ENCODE measurements around the gene NINJ2.
A peak's percentile ranks its signal among the peaks of the same experiment; 100 is the strongest.
"Not testable (repeated sequence)": the region's sequence is repeated elsewhere in the genome, so short reads cannot be mapped to it uniquely, and the experiment has no call there.

Gene NINJ2

DNA sequence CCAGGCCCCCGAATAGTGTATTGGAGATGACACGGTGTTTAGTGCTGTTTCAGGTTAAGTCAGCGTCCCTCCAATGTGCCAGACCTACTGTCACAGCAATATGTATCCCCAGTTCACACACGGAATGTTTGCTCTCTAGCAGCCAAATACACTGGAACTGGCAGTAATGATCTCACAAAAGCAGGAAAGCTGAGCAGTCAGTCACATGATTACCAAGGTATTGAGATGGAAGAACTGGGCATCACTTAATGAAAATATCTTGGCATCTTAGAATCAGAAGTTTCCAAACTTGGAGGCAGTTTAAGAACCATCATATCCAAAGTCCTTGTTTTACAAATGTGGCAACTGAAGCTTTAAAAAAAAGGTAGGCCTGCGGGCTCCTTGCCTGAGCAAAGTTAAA lies 23.3 kb downstream of the NINJ2 start:
- no peak for DNase-seq

DNA sequence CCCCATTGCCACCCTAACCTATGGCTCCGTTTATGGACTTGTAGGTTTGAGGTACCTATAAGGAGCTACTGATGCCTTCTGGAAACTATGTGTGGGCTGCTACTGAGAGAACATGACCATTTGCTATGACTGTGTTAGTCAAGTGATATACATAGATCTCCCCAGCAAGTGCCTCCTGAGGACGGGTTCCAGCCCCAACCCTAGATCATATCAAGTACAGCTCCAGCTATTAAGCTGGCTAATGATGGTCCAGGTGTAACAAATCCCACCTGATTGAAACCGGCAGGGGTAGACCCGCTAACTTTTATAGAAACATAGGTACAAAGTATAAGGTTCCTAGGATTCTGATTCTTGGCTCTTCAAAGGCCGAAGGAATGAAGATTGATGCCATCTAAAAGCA lies 23.7 kb downstream of the NINJ2 start:
- DNase-seq: no peak

DNA sequence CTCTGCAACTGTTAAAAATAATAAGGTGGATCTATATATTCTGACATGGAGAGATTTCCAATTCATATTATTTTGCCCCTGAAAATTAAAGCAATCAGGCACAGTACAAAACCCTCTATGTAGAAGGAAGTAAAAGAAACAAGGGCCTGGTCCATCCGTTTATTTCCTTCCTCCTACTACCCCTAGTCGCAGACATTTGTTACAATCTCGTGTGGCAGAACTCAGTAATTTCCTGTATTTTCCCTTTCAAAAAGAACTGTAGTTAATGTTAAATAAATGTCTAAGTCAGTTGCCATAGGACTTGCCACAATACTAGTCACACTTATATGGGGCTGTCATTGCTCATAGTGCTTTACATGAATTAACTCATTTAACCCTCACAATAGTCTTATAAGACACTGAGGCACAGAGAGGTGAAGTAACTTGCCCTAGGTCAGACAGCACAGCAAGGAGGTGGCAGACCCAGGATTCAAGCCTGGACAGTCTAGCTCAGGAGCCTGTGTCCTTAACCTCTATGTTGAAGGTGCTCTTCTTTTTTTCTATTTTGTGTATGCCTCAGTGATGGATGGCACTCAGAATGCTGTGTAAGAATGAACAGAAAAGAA lies 24.2 kb downstream of the NINJ2 start:
- peak; percentile 38 for DNase-seq

DNA sequence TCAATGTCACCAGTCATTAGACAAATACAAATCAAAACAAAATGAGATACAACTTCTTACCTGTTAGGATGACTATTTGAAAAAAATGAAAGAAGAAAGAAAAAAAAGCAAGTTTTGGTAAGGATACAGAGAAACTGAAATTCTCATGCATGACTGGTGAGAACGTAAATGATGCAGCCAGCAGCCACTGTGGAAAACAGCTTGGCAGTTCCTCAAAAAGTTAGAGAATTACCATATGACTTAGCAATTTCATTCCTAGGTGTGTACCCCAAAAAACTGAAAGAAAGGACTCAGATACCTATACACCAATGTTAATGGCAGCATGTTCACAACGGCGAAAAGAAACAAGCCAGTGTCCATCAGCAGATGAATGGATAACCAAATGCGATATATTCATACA lies 26.6 kb downstream of the NINJ2 start:
- no peak for DNase-seq

DNA sequence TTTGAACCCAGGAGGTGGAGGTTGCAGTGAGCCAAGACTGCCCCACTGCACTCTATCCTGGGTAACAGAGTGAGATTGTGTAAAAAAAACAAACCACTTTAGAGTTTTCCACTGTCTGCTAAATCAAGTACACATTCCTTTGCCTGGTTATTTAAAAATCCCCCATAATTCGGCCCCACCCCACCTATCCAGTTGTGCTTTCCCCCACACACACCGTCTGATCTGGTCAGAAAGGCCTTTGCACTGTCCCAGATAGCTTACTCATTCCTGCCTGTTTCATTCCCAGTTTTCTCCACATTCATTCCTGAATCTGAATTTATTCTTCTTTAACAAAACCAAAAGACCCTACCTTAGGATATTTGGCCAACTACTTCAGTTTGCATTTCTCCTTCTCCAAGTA lies 29.5 kb downstream of the NINJ2 start:
- no peak for DNase-seq

DNA sequence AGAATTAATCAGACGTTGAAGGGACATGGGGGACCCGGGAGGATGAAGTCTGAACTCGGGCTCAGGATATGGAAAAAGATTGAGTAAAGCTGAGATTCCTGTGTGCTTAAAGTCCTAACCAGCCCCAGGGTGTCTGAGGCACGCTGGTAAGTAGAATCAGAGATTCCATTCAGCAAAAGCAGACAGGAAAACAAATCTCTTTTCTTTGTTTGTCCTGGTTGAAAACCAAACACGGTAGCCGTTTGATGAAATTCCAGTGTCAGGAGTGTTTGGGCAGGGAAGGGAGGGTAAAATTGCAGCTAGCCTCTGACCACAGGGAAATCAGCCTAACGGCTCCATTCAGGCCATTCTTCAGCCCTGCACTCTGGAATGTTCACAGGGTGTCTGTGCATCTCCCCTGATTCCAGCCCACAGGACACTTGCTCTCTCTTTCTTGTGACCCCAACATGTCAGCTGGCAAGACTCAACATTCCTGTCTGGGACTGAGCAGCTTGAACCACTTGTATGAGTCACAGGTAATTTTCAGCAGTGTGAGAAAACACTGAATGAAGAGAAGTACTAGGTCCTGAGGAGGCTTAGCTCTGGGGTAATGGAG lies 31.0 kb downstream of the NINJ2 start:
- no peak for DNase-seq

DNA sequence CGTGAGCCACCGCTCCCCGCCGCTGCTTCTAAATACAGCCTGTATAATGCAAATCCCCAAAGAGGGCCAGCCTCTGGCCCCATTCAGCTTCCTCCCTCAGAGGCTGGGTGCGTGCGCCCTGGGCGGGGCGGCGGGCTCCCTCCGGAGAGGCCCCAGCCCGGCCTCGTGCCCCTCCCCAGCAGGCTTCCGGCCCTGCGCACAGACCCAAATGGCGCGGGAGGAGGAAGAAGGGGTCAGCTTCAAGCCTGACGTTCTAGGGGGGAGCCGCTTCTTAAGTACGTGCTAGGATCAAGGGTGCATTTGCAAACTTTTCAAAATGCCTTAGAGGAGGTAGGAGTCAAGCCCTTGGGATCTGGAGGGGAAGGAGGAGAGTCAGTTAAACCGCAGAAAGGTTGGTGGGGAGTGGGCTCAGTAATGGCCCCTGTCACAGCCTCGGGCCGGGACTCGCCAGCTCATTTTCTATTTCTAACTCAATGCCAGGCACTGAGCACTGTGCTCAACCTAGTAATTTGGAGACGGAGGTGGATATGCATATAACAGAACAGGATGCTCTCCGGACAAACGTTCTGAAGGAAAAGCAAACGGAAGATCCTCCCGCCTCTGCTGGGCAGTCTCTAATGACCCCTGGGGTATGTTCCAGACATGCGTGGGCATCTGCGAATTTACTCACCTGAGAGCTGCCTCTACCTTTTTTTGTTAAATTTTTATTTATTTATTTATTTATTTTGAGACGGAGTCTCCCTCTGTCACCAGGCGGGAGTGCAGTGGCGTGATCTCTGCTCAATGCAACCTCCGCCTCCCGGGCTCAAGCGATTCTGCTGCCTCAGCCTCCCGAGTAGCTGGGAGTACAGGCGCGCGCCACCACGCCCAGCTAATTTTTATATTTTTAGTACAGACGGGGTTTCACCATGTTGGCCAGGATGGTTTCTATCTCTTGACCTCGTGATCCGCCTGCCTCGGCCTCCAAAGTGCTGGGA lies 32.3 kb downstream of the NINJ2 start:
- DNase-seq: peak; percentile 75

DNA sequence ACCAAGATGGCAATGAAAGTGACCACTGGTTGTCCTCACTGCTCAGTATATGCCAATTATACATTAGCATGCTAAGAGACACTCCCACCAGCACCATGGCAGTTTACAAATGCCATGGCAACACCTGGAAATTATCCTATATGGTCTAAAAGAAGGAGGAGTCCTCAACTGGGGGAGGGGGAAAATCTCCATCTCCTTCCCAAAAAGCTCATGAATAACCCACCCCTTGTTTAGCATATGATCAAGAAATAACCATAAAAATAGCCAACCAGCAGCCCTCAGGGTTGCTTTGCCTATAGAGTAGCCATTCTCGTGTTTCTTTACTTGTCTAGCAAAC lies 34.5 kb downstream of the NINJ2 start:
- DNase-seq: not testable (repeated sequence)

DNA sequence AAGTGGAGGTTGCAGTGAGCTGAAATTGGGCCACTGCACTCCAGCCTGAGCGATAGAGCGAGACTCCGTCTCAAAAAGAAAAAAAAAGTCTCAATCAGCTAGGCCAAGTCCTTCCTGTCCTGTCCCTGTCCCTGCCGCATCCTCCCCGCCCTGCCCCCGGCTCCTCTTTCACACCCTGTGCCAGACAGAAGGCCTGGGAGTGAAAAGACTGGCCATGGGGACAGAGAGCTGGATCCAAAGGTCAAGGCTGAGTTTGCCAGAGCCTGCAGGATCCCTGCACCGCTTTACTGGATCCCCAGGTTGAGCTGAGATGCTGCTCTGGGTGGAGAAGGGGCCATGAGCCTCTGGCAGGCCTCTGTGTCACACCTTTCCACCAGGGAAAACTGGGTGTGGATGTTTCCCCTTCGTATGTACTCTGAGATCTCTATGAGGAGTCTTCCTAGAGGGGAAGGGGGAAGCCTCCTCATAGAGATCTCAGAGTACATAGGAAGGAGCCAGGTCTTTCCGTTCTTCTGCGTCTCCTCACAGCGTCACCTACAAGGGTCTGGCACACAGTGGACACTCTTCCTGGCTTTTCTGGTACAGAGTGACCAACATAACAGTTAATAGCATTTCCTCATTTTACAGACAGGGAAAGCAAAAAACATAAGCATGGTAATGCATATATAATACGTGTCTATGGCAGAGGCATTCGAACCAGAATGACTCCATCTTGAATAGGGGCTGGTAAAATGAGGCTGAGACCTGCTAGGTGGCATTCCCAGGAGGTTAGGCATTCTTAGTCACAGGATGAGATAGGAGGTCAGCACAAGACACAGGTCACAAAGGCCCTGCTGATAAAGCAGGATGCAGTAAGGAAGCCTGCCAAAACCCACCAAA lies 35.1 kb downstream of the NINJ2 start:
- DNase-seq: no peak

DNA sequence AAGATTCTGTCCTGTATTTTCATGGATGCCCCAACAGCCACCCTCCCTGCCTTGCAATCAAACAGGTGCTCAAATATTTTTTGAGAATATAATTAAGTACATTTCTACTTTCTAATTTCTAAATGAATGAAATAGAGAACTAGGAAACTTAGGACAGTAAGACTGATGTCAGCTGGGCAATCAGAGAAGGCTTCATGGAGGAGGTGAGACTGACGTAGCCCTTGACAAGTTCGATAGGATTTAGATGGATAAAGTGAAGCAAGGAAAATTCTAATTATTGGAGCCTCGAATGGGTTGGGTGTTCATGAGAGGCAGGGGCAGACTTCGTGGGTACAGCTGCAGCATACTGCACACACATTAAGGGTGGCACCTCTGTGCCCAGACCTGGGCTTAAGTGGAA lies 36.0 kb downstream of the NINJ2 start:
- no peak for DNase-seq

DNA sequence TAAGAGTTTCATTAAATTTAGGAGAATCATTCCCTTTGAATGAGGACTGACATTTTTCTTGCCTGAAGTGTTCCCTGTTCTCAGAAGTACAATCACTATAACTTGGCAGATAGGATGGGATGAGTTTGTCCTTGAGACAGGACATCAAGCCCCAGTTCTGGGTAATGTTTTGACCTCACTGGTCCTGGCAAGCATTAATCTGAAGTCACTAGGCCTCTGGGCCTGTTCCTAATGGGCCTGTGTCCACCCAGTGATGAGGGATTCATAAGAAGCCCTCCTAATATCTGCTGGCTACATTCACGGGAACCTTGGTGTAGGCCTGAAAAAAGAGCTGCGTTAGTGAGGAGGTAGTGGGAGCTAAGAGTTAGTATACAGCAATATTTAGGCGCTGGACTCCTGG lies 37.2 kb downstream of the NINJ2 start:
- DNase-seq: no peak

DNA sequence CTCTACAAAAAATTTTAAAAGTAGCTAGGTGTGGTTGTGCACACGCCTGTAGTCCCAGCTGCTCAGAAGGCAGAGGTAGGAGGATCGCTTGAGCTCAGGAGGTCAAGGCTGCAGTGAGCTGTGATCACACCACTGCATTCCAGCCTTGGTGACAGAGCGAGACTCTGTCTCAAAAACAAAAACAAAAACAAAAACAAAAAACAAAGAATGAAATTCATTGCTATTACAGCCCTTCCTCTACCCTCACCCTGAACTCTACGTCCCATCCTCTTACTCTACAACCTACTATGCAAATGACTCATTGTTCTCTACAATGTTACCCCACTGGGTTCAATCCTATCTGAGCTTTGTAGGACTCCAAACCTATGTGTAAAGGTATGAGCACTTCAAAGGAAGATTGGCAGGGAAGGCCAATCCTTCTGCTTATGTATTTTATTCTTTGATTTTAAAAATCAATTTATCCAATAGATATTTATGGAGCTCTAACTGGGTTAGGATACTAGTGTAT lies 39.3 kb downstream of the NINJ2 start:
- no peak for DNase-seq

DNA sequence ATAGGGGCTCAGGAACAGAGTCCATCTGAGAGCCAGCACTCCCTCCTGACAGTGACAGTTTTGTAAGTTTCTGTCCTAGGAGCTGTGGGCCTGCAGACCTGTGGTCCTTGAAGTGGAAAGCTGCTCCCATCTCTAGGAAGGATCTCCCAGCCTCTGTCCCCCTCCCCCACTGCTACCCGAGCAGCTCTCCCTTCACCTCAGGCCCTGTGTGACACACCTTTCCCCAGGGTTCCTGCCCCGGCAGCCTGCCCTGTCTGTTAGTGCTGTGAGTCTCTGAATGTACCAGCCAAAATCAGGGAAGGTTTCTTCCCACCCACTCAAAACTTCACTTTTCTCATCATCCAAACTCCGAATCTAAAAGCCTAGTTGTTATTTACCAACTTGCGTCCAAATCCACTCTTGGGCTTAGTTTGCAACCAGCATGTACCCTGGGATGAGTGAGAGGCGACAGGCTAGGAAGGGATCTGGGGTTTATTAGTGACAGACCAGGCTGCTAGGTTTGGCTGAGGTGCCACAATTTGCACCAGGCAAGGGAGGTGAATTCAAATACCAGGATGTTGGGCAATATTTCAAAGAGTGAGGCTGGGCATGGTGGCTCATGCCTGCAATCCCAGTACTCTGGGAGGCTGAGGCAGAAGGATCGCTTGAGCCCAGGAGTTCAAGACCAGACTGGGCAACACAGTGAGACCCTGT lies 39.9 kb downstream of the NINJ2 start:
- no peak for DNase-seq

DNA sequence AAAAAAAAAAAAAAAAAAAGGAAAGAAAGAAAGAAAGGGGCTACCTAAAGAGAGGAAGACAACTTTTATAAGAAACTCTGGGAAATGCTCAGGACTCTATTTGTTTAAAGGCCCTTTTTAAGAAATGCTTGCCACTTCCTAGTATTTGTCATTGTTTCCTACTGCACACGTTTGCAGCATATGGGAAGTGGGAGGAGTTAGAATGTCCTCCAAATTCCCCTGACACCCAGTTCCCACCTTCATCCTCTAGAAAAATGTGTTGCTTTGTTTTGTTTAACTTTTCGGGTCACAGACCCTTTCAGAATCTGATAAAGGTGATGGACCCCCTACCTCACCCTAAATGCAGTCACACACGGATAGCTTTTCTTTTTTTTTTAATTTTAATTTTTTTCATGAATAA lies 40.8 kb downstream of the NINJ2 start:
- DNase-seq: peak; percentile 54

DNA sequence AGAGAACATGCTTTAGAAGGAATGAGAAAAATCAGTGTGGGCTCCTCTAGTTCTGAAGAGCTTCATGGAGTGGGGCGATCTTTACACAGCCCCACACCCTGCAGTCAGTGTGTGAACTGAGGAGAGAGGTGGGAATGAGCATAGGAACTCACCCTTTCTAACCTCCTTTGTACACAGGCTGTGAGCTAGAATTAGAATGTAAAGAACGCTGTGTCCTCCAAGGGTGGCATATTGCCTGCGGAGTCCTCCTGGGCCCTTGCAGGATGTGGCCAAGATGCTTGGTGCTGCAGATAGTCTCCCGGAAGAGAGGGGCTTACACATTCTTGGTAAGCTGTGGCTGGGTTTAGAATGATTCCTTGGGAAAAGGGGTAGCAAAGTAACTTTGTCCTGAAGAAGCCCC lies 43.9 kb downstream of the NINJ2 start:
- no peak for DNase-seq

DNA sequence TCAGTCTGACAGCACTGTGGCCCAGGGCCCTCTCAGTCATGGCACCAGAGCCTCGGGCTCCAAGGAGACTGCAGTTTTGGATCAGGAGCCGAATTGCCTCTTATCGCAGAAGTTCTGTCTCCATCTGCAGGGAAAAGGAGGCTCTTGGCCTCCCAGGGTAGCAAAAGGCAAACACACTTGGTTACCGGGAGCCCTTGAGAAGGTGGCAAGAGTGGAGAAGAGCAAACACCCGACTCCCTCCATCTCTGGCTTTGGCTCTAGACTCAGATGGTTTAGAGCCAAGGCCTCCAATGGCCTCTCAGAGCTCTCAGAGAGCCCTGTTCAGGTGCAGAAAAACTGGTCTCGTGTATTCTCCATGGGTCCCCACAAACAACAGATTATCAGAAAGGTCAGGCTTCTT lies 44.6 kb downstream of the NINJ2 start:
- DNase-seq: no peak

DNA sequence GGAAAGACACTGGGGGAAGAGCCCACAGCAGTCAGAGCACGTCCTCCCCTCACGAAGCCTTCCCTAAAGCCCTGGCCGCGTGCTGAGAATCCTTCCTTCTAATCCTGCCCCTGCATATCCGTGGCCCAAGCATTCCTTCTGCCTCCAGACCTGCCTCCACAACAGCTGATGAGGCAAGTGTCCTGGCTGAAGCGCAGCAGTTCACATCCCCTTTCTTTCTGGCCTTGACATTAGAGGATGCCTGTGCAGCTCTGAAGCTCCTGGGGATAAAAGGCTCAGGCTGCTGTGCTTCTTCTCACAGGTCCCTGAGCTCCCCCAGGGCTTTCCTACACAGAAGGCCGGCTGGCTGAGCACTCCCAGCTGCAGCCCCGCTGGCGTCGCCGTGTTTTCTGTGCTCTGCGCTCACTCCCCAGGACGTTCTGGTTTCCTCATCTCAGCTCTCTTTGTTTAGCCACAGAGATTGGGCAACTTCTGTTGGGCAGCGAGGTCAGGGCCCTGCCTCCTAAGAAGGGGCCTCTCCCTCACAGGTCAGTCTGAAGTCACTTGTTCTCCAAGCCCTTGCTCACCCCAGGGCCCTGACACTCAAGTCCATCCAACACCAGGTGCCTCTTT lies 45.8 kb downstream of the NINJ2 start:
- DNase-seq: no peak

DNA sequence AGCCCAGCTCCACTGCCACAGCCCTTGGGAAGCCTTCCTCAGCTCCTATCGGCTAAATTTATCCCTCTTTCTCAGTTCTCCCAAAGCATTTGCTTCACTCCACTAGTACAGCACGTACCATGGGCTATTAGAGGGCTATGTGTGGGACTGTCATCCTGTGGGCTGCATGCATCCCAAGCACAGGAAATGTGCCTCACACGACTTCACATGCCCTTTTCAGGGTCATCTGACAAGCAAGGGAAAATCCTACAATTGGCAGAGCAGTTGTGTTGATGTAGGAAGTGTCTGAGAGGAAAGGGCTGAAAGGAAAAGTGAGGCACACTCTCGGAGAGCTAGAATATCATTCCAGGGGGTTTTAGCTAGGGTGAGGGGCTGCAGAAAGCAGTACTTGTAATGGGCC lies 47.6 kb downstream of the NINJ2 start:
- no peak for DNase-seq

DNA sequence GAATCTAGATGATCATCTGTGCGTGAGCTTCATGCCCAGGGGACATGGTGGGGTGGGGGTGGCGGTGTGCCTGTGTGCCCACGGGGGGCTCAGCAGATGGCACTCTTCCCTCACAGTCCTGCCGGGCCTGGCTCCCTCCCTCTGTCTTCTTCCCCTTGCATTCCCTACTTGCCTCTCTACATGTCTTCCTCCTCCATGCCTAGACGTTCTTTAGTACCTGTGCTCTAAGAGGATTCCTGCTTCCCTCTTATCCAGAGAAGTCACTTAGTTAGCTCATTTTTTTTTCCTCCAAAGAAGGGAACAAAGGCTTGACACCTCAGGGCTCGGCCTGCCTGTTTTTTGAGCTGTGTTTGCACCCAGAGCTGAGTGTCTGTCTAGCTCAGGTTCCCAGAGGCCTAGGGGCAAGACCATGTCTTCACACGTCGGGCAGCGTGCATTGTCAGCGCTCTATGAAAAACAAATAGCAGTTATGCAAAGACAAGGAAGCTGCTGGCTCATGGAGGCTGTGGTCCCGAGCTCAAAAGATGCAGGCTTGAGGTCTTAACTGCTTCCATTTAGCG lies 48.8 kb downstream of the NINJ2 start:
- peak; percentile 34 for DNase-seq

DNA sequence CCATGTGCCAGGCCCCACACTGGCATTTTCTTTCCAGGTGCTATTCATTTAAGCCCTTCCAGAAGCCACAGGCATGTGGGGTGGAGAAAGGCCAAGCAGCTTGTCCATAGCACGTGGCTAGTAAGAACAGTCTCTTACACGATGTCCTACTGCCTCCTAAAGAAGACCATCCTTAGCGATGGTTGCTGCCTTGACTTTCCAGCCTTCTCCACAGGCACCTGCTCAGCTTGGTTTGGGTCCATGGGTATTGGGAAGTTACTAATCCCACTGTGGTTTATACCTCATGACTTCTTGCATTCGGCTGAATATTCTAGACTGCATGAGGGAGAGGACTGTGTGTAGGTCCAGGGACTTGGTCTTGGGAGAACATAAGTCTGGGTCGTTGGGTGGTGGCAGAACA lies 49.2 kb downstream of the NINJ2 start:
- no peak for DNase-seq

DNA sequence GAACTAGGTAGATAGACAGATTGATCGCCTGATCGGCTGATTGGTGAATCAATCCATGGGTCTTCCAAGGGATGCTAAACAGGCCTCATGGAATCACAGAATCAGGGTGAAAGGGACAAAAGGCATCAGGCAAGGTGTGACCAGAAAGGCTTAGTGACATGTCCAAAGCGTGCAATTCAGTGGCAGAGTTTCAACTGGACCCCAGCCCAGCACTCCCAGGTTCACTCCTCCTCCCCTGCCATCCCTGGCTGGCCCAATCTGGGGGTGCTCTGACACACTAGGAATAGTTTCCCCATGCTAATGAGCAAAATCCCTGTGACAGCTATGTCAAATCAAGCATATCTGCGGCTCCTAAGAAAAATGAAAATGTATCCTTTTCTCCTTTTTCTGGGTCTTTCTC lies 50.4 kb downstream of the NINJ2 start:
- DNase-seq: no peak

DNA sequence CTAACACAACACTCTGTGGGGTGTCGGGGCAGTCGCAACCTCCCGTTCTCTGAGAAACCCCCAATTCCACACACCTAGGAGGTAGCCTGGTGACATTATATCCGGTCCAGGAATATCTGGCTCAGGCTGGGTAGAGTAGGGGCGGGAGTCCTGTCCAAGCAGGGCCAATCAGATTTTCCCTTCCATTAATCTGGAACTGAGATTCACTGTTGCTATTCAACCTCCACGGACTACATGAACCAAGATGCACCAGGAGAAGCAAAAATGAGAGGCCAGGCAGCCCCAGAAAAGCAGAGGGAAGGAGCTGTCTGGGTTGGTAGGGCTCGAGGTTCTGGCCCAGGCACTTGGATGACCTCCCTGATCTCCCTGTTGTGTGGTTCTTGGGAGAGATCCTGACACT lies 51.0 kb downstream of the NINJ2 start:
- DNase-seq: no peak
